ENCODE results near the gene CSF1.
"Not testable (repeated sequence)": the region's sequence is repeated elsewhere in the genome, so short reads cannot be mapped to it uniquely, and the experiment has no call there.

The CSF1 gene, protein sequence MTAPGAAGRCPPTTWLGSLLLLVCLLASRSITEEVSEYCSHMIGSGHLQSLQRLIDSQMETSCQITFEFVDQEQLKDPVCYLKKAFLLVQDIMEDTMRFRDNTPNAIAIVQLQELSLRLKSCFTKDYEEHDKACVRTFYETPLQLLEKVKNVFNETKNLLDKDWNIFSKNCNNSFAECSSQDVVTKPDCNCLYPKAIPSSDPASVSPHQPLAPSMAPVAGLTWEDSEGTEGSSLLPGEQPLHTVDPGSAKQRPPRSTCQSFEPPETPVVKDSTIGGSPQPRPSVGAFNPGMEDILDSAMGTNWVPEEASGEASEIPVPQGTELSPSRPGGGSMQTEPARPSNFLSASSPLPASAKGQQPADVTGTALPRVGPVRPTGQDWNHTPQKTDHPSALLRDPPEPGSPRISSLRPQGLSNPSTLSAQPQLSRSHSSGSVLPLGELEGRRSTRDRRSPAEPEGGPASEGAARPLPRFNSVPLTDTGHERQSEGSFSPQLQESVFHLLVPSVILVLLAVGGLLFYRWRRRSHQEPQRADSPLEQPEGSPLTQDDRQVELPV

DNA sequence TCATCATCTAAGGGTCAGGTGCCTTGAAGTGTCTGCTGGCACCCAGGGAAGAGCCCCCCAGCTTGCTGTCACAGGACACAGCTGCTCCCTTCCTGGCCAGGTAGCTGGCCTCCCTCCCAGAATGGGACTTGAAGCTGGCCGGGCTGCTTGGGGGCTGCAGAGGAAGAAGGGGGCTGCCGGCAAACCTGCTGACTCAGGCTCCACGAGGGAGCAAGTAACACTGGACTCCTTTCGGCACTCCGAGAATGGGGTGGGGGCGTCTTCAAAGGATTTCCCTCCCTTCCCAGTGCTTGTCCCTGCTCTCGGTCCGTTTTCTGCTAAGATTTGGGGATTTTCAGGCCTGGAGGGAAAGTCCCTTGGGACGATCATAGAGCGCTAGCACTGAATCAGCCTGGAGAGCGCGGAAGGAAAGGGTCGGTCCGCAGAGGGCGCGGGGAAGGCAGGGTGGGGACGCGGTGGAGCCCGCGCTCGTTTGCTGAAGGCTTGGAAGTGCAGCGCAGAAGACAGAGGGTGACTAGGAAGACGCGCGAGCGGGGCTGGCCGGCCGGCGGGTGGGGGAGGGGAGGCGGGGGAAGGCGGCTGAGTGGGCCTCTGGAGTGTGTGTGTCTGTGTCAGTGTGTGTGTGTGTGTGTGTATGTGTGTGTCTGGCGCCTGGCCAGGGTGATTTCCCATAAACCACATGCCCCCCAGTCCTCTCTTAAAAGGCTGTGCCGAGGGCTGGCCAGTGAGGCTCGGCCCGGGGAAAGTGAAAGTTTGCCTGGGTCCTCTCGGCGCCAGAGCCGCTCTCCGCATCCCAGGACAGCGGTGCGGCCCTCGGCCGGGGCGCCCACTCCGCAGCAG, at the start of gene CSF1:
Gene CSF1 (plus strand): TSS at position 727 of the 840 bp plus-strand sequence. CDS start 175 bp downstream, outside the sequence.
- peak; percentile 61 for DNase-seq (ENCODE audit: low read depth)

GRCh38 chr1:109861616-109862015, 49.0 kb upstream of the CSF1 start:
- not testable (repeated sequence) for DNase-seq (ENCODE audit: low read depth)

- DNase-seq (ENCODE audit: low read depth), result no peak
Measured at GRCh38 chr1:109863667-109864046, 47.0 kb upstream of the CSF1 start.

DNA sequence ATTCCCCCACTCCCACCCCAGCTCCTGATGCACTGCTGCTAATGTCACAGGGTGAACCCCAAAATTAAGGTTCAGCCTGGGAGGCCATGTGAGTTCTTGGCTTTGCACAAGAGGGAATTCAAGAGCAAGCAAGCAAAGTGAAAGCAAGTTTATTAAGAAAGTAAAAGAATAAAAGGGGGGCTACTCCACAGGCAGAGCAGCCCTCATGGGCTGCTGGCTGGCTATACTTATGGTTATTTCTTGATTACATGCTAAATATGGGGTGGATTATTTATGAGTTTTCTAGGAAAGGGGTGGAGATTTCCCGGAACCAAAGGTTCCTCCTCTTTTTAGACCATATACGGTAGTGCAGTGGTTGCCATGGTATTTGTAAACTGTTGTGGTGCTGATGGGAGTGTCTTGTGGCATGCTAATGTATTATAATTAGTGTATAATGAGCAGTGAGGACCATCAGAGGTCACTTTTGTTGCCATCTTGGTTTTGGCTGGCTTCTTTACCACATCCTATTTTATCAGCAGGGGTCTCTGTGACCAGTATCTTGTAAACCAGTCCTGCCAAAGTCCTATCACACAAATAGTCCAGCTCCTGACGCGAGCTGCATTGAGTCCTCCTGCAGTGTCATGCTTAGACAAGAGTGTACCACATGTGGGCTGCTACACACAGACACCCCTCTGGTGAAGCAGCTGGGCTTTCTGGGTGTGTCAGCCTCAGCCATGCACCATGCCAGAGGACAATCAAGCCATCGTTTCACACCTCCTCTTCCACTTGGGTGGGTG, 46.4 kb upstream of the CSF1 start:
- no peak for DNase-seq (ENCODE audit: low read depth)

GRCh38 chr1:109864930-109865612, 45.6 kb upstream of the CSF1 start:
- DNase-seq (ENCODE audit: low read depth), result no peak

DNA sequence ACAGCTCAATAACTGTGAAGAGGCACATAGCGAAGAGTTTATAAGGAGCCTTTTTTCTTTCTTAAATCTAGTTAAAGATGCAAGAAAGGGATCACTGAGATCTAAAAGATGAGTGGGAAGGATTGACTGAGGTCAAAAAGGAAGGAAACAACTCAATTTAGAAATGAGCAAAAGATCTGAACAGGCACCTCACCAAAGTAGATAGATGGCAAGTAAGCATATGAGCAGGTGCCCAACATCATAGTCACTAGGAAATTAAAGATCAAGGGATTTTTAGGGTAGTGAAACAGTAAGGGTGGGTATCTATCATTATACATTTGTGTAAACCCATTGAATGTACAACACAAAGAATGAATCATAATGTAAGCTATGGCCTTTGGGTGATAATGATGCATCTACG, 44.6 kb upstream of the CSF1 start:
- DNase-seq (ENCODE audit: low read depth), result no peak

- no peak for DNase-seq (ENCODE audit: low read depth)
Measured at GRCh38 chr1:109873278-109874175, 37.1 kb upstream of the CSF1 start.

DNA sequence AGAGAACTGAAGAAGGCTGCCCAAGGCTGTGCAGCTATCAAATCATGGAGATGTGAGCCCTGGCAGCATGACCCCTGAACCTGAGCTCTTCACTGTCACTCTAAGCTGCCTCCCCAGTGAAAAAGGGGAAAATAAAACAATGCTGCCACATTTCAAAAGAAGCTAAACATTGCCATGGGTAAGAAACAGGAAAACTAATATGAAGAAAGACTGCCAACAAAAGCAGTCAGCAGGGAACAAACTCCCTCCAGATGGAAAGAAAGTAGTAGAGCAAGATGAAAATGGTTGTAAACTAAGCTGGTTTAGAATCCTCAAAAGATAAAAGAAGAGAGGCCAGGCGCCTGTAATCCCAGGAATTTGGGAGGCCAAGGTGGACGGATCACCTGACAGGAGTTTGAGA, 36.2 kb upstream of the CSF1 start:
- no peak for DNase-seq (ENCODE audit: low read depth)

- DNase-seq (ENCODE audit: low read depth), result no peak
Measured at GRCh38 chr1:109875874-109876273, 34.8 kb upstream of the CSF1 start.

- no peak for DNase-seq (ENCODE audit: low read depth)
Measured at GRCh38 chr1:109876617-109877316, 33.9 kb upstream of the CSF1 start.

GRCh38 chr1:109877317-109877771, 33.3 kb upstream of the CSF1 start:
- DNase-seq (ENCODE audit: low read depth), result no peak

DNA sequence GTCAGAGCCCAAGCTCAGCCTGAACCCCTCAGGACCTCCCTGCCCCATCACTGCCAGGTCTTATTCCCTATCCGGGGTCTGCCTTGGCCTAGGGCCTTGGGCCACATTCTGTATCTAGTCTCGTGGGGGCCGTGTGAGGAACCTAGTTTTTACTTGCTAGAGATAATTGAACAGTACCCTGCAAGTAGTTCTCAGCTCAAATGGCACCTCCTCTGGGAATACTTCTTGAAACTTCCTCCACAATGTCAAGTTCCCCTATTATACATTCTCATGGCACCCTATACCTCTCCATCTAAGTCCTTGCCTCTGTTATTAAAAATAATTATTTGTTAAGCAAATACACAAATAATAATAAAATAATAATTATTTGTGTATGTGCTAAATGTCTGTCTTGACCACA, 32.9 kb upstream of the CSF1 start:
- DNase-seq (ENCODE audit: low read depth), result no peak

DNA sequence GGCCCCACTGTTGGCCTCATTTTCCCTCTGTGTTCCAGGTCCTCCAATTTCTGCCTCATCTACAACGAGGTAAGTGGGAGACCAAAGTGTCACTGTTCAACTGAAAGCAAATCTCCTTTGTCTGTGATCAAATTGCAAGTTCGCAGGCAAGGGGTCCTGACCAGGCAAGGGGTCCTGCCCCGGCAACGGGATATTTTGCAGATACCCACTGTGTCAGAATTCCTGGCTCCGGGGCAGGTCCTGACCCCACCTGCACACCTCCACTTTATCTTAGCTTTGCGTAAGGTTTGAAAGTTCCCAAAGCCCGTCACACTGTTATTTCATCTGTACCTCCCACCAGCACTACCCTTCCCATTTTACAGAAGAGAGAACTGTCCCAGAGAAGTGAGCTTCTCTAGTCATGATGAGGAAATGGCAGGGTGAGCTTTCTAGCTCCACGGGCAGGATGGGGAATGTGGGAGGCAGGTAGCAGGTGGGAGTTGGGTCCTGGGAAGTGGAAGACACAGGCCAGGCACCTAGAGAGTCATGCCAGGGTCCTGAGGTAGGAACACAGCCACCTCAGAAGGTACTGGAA, 32.0 kb upstream of the CSF1 start:
- no peak for DNase-seq (ENCODE audit: low read depth)

DNA sequence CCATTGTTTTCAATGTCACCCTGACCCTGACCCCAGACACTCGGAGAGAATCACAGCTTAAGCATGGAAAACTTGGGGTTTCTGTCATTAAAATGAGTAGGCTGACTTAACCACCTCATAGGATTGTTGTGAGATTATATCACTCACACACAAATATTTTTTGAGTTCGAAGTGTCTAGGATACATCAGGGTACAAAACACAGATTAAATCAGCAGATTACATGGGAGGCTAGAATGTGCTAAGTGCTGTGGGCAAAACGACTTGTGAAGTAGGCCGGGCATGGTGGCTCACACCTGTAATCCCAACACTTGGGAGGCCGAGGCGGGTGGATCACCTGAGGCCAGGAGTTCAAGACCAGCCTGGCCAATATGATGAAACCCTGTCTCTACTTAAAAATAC, 31.3 kb upstream of the CSF1 start:
- not testable (repeated sequence) for DNase-seq (ENCODE audit: low read depth)

- no peak for DNase-seq (ENCODE audit: low read depth)
Measured at GRCh38 chr1:109879881-109880525, 30.6 kb upstream of the CSF1 start.

DNA sequence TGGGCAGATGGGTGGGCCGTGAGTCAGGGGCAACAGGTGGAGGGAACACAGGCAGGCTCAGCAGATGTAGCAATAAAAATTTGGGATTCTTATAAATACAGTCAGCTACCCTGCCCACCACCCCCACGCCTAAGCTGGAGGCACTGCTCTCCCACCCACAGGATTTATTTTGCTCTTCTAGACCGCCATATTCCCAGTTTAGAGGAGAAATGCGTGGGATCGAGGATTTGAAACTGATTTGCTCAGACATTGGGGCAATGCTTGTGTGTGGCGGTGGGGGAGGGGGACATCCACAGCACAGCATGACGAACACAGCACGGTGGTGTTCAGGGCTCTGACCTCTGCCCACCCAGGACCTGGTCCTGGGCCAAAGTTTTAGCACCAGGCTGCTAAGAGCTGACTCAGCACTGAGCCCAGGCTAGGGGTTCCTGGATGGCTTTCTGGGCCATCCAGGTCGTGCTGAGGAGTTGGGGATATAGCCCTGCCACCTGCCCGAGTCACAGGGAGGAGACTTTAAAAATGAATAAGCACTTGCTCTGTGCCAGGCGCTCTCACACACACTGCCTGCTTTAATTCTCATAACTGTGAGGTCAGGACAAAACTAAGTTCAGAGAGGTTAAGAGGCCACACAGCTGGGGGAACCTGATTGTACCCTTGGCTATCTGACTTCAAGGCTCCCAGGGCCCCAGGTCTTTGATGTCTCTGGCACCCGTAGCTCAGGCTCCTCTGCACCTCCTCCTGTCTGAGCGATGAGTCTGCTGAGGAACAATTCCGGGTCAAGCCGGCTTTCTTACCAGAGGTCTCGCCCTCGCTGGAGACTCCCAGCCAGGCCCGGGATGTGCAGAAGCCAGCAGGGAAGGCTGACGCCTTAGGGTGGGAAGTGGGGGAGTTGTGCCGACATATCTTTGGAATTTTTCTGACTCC, 29.4 kb upstream of the CSF1 start:
- DNase-seq (ENCODE audit: low read depth), result no peak

GRCh38 chr1:109881906-109882287, 28.8 kb upstream of the CSF1 start:
- no peak for DNase-seq (ENCODE audit: low read depth)
